HUES6 (cell line): ENCODE measurements around the gene NR5A2.

Experiments
- H3K27ac ChIP-seq: 2 replicates; pipeline ENCODE4 v1.7.0; 2013; ENCODE audit warnings: low read depth, mild to moderate bottlenecking, low read length, inconsistent platforms
- H3K27me3 ChIP-seq: 2 replicates; pipeline ENCODE4 v1.6.1; 2013; ENCODE audit warnings: low read length; ENCODE audit not compliant: control insufficient read depth, insufficient read depth
- H3K36me3 ChIP-seq: 2 replicates; pipeline ENCODE4 v1.6.1; 2013; ENCODE audit warnings: low read length; ENCODE audit not compliant: control insufficient read depth, insufficient read depth
- H3K4me1 ChIP-seq: 2 replicates; pipeline ENCODE4 v1.6.1; 2013; ENCODE audit warnings: low read length; ENCODE audit not compliant: control insufficient read depth, insufficient read depth
- H3K4me3 ChIP-seq: 2 replicates; pipeline ENCODE4 v1.5.1; 2013; ENCODE audit warnings: low read depth, low read length
- H3K9ac ChIP-seq: one replicate; pipeline ENCODE4 v1.6.1; 2013; ENCODE audit warnings: mild to moderate bottlenecking, low read length
- H3K9me3 ChIP-seq: 2 replicates; pipeline ENCODE4 v1.6.1; 2013; ENCODE audit warnings: low read depth, low read length; ENCODE audit not compliant: control insufficient read depth, insufficient read depth

NR5A2 gene

GRCh38 chr1:200166411-200166810 lies 138.9 kb downstream of the NR5A2 start:
- Histone ChIP-seq H3K27ac (no peak overlapping the region), H3K4me3 (no peak overlapping the region), H3K4me1 (no peaks in the 10 kb centered on the region), H3K27me3 (no peaks in the 10 kb centered on the region), H3K9me3 (no peaks in the 10 kb centered on the region), H3K36me3 (no peaks in the 10 kb centered on the region), H3K9ac (no peak overlapping the region)

GRCh38 chr1:200168926-200169325 lies 141.4 kb downstream of the NR5A2 start:
- H3K9me3 ChIP-seq = no peaks in the 10 kb centered on the region
- 0 out of 2 replicates have a peak, but pooled peaks cover 1% of the 10 kb centered on the region for H3K4me1 ChIP-seq
- no peak overlapping the region for H3K27ac ChIP-seq
- H3K27me3 ChIP-seq = no peaks in the 10 kb centered on the region
- H3K9ac ChIP-seq = no peak overlapping the region
- no peak overlapping the region for H3K4me3 ChIP-seq
- no peaks in the 10 kb centered on the region for H3K36me3 ChIP-seq

GRCh38 chr1:200172311-200172710 lies 144.8 kb downstream of the NR5A2 start:
- H3K27ac ChIP-seq = no peak overlapping the region
- H3K9ac ChIP-seq = no peak overlapping the region
- H3K4me1 ChIP-seq = peaks cover 7% of the 10 kb centered on the region; the same call in 1 of the 2 replicates
- H3K36me3 ChIP-seq = no peaks in the 10 kb centered on the region
- H3K4me3 ChIP-seq = no peak overlapping the region
- no peaks in the 10 kb centered on the region for H3K9me3 ChIP-seq
- H3K27me3 ChIP-seq = no peaks in the 10 kb centered on the region

GRCh38 chr1:200173097-200173618 lies 145.6 kb downstream of the NR5A2 start:
- Histone ChIP-seq H3K27me3 (no peaks in the 10 kb centered on the region), H3K4me3 (no peak overlapping the region), H3K27ac (no peak overlapping the region), H3K36me3 (no peaks in the 10 kb centered on the region), H3K9ac (no peak overlapping the region), H3K4me1 (peaks cover 7% of the 10 kb centered on the region; the same call in 1 of the 2 replicates), H3K9me3 (no peaks in the 10 kb centered on the region)

GRCh38 chr1:200174525-200175295 lies 147.2 kb downstream of the NR5A2 start:
- Histone ChIP-seq H3K9me3 (no peaks in the 10 kb centered on the region), H3K9ac (no peak overlapping the region), H3K4me3 (no peak overlapping the region), H3K27me3 (no peaks in the 10 kb centered on the region), H3K27ac (no peak overlapping the region), H3K36me3 (no peaks in the 10 kb centered on the region), H3K4me1 (peaks cover 7% of the 10 kb centered on the region; the same call in 1 of the 2 replicates)

GRCh38 chr1:200176181-200176580 lies 148.7 kb downstream of the NR5A2 start:
- no peaks in the 10 kb centered on the region for H3K9me3 ChIP-seq
- H3K27me3 ChIP-seq = no peaks in the 10 kb centered on the region
- no peak overlapping the region for H3K9ac ChIP-seq
- no peak overlapping the region for H3K4me3 ChIP-seq
- H3K4me1 ChIP-seq = peaks cover 7% of the 10 kb centered on the region; the same call in 1 of the 2 replicates
- H3K27ac ChIP-seq = no peak overlapping the region
- H3K36me3 ChIP-seq = no peaks in the 10 kb centered on the region

GRCh38 chr1:200176798-200177197 lies 149.3 kb downstream of the NR5A2 start:
- H3K36me3 ChIP-seq = no peaks in the 10 kb centered on the region
- H3K9me3 ChIP-seq = no peaks in the 10 kb centered on the region
- no peak overlapping the region for H3K4me3 ChIP-seq
- no peaks in the 10 kb centered on the region for H3K27me3 ChIP-seq
- no peak overlapping the region for H3K27ac ChIP-seq
- H3K9ac ChIP-seq = no peak overlapping the region
- peaks cover 7% of the 10 kb centered on the region; the same call in 1 of the 2 replicates for H3K4me1 ChIP-seq

- H3K9ac ChIP-seq = no peak overlapping the region
- H3K27me3 ChIP-seq = no peaks in the 10 kb centered on the region
- no peak overlapping the region for H3K27ac ChIP-seq
- peaks cover 7% of the 10 kb centered on the region; the same call in 1 of the 2 replicates for H3K4me1 ChIP-seq
- no peaks in the 10 kb centered on the region for H3K9me3 ChIP-seq
- no peak overlapping the region for H3K4me3 ChIP-seq
- no peaks in the 10 kb centered on the region for H3K36me3 ChIP-seq
Measured at GRCh38 chr1:200178340-200178739, 150.8 kb downstream of the NR5A2 start.

- peaks cover 2% of the 10 kb centered on the region; the same call in 1 of the 2 replicates for H3K4me1 ChIP-seq
- H3K9me3 ChIP-seq = no peaks in the 10 kb centered on the region
- H3K27ac ChIP-seq = no peak overlapping the region
- no peak overlapping the region for H3K9ac ChIP-seq
- no peak overlapping the region for H3K4me3 ChIP-seq
- H3K27me3 ChIP-seq = no peaks in the 10 kb centered on the region
- no peaks in the 10 kb centered on the region for H3K36me3 ChIP-seq
Measured at GRCh38 chr1:200179126-200179780, 151.7 kb downstream of the NR5A2 start.

- no peaks in the 10 kb centered on the region for H3K36me3 ChIP-seq
- H3K4me1 ChIP-seq = no peaks in the 10 kb centered on the region
- H3K9ac ChIP-seq = no peak overlapping the region
- H3K9me3 ChIP-seq = no peaks in the 10 kb centered on the region; the same call in 1 of the 2 replicates
- no peak overlapping the region for H3K4me3 ChIP-seq
- no peak overlapping the region for H3K27ac ChIP-seq
- no peaks in the 10 kb centered on the region for H3K27me3 ChIP-seq
Measured at GRCh38 chr1:200179781-200180160, 152.3 kb downstream of the NR5A2 start.

- no peak overlapping the region for H3K9ac ChIP-seq
- H3K27ac ChIP-seq = no peak overlapping the region
- no peaks in the 10 kb centered on the region for H3K36me3 ChIP-seq
- no peaks in the 10 kb centered on the region for H3K27me3 ChIP-seq
- no peak overlapping the region for H3K4me3 ChIP-seq
- peaks cover 4% of the 10 kb centered on the region; the same call in 1 of the 2 replicates for H3K9me3 ChIP-seq
- no peaks in the 10 kb centered on the region for H3K4me1 ChIP-seq
Measured at GRCh38 chr1:200180821-200181220, 153.3 kb downstream of the NR5A2 start.
